Caco-2 (cell line): ENCODE data around the gene WWOX. TPM values are rescaled to one million over a fixed set of nuclear protein-coding genes. Genes with fewer than 3 reads are reported as not detected.

ENCODE experiments used
- BruUV-seq: library from RNA; stranded (reverse); fragments of 400-500 nt; replicated peaks from 2 replicates; lab custom pipeline; 2021; lab: Mats Ljungman, UMichigan
- CTCF ChIA-PET: fragments of 300-600 bp; sonication (Branson Sonifier 250); formaldehyde crosslinking; loops from one replicate; lab custom pipeline; 2022; ENCODE audit warnings: antibody characterized with exemption; lab: Charles Lee
- POLR2A ChIA-PET: fragments of 300-600 bp; sonication (Branson Sonifier 250); formaldehyde crosslinking; loops from one replicate; lab custom pipeline; 2022; ENCODE audit warnings: antibody characterized with exemption; lab: Charles Lee
- DNase-seq, 2 experiments: peaks; one replicate each; pipeline versions ENCODE4 v3.0.0 to v3.0.0-alpha.2; 2020 to 2022
- H3K27me3 ChIP-seq: replicated peaks from 2 replicates; pipeline ENCODE4 v1.6.0; 2011; ENCODE audit warnings: low read length; ENCODE audit not compliant: control insufficient read depth, insufficient read depth
- H3K36me3 ChIP-seq: 2 replicates; pipeline ENCODE4 v1.5.1; 2011; ENCODE audit warnings: low read length; ENCODE audit not compliant: control insufficient read depth, insufficient read depth
- H3K4me1 ChIP-seq: fragments of 250-450 bp; sonication (Bioruptor Pico); 2 replicates; pipeline ENCODE4 v1.5.1; 2020; ENCODE audit warnings: mild to moderate bottlenecking
- H3K4me3 ChIP-seq: 2 replicates; pipeline ENCODE4 v1.5.1; 2011; ENCODE audit warnings: low read depth, mild to moderate bottlenecking, control low read depth, low read length
- H3K9me3 ChIP-seq: fragments of 250-450 bp; sonication (Bioruptor Pico); 2 replicates; pipeline ENCODE4 v1.5.1; 2020; ENCODE audit warnings: mild to moderate bottlenecking, moderate library complexity
- H3K27ac Mint-ChIP-seq: one replicate; pipeline ENCODE4 v1.8.0; 2022; ENCODE audit warnings: mixed read lengths; ENCODE audit not compliant: unreplicated experiment
- H3K27me3 Mint-ChIP-seq: one replicate; pipeline ENCODE4 v1.8.0; 2022; ENCODE audit warnings: mixed read lengths; ENCODE audit not compliant: insufficient read depth, unreplicated experiment
- H3K36me3 Mint-ChIP-seq: one replicate; pipeline ENCODE4 v1.8.0; 2022; ENCODE audit warnings: mild to moderate bottlenecking, mixed read lengths; ENCODE audit not compliant: insufficient read depth, unreplicated experiment
- H3K4me1 Mint-ChIP-seq: one replicate; pipeline ENCODE4 v1.8.0; 2022; ENCODE audit warnings: low read depth, mixed read lengths; ENCODE audit not compliant: unreplicated experiment
- H3K4me3 Mint-ChIP-seq: one replicate; pipeline ENCODE4 v1.8.0; 2022; ENCODE audit warnings: mild to moderate bottlenecking, moderate library complexity, mixed read lengths; ENCODE audit not compliant: unreplicated experiment
- H3K9me3 Mint-ChIP-seq: one replicate; pipeline ENCODE4 v1.8.0; 2022; ENCODE audit warnings: mixed read lengths; ENCODE audit not compliant: unreplicated experiment
- CTCF ChIP-seq, 2 experiments: fragments of 200-600 bp in 1 of 2; IDR thresholded peaks; 1 replicate in 1 of 2; 2 replicates in 1 of 2; pipeline versions ENCODE4 v1.5.1 to v1.8.0; 2011 to 2022; ENCODE audit warnings: antibody characterized with exemption in 1 of 2, control low read depth in 1 of 2, inconsistent platforms in 1 of 2, low read depth in 1 of 2, low read length in 1 of 2, mild to moderate bottlenecking in 1 of 2, moderate library complexity in 1 of 2; ENCODE audit not compliant: insufficient read depth in 1 of 2, severe bottlenecking in 1 of 2, unreplicated experiment in 1 of 2
- intact Hi-C: fragments of 100-400 bp; cut with micrococcal nuclease; formaldehyde crosslinking; loops from one replicate; pipeline ENCODE4 v1.10.0; 2022; ENCODE audit not compliant: unreplicated experiment
- total RNA-seq: library from RNA; stranded (reverse); gene quantifications from 2 replicates; pipeline ENCODE4 v1.2.3, GENCODE V29; 2022

Gene WWOX
- total RNA-seq, 1 experiment from 2014 or later = 45.0 TPM

GRCh38 chr16:78407191-78407590 lies 307.7 kb downstream of the WWOX start:
- no peaks in the 10 kb centered on the region; the same call in 1 of the 2 replicates for H3K36me3 ChIP-seq
- intact Hi-C loops = no loop called here
- no peaks in the 10 kb centered on the region for H3K4me1 ChIP-seq
- no peak for TF ChIP-seq CTCF (IDR thresholded peaks at IDR 0.05; ENCODE audit: insufficient read depth in 1 of 2, low read depth in 1 of 2, low read length in 1 of 2, severe bottlenecking in 1 of 2, unreplicated experiment in 1 of 2)
- peaks cover 14% of the 10 kb centered on the region for H3K9me3 ChIP-seq
- Mint-ChIP-seq H3K27me3 (no peaks in the 10 kb centered on the region), H3K36me3 (peaks cover 5% of the 10 kb centered on the region), H3K4me3 (no peak overlapping the region), H3K27ac (no peak overlapping the region), H3K4me1 (no peaks in the 10 kb centered on the region), H3K9me3 (peaks cover 48% of the 10 kb centered on the region)
- H3K27me3 ChIP-seq = no peaks in the 10 kb centered on the region
- no TSS peak for BruUV-seq
- ChIA-PET CTCF (no interaction called here), POLR2A (no interaction called here)
- no peak overlapping the region for H3K4me3 ChIP-seq
- no peak for DNase-seq

DNA sequence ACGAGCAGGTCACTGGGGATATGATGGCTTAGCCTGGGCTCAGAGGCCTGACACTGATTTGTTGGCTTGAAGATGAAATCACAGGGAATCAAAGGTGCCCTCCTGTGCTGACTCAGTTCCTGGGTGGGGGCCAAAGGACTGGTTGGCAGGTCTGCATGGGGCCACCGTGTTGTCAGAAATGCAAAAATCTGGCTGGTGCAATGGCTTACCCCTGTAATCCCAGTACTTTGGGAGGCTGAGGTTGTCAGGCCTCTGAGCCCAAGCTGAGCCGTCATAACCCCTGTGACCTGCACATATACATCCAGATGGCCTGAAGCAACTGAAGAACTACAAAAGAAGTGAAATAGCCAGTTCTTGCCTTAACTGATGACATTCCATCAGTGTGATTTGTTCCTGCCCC lies 314.2 kb downstream of the WWOX start:
- H3K27ac Mint-ChIP-seq = no peak overlapping the region
- peaks cover 5% of the 10 kb centered on the region for H3K36me3 Mint-ChIP-seq
- Histone ChIP-seq H3K27me3 (no peaks in the 10 kb centered on the region), H3K9me3 (peaks cover 18% of the 10 kb centered on the region), H3K36me3 (no peaks in the 10 kb centered on the region), H3K4me1 (no peaks in the 10 kb centered on the region), H3K4me3 (no peak overlapping the region)
- POLR2A ChIA-PET = no interaction called here
- H3K9me3 Mint-ChIP-seq = peaks cover 55% of the 10 kb centered on the region
- intact Hi-C loops = no loop called here
- CTCF ChIA-PET = no interaction called here
- DNase-seq = no peak
- H3K4me1 Mint-ChIP-seq = no peaks in the 10 kb centered on the region
- no TSS peak for BruUV-seq
- H3K4me3 Mint-ChIP-seq = no peak overlapping the region
- TF ChIP-seq CTCF (IDR thresholded peaks at IDR 0.05; ENCODE audit: insufficient read depth in 1 of 2, low read depth in 1 of 2, low read length in 1 of 2, severe bottlenecking in 1 of 2, unreplicated experiment in 1 of 2) = no peak
- H3K27me3 Mint-ChIP-seq = no peaks in the 10 kb centered on the region

DNA sequence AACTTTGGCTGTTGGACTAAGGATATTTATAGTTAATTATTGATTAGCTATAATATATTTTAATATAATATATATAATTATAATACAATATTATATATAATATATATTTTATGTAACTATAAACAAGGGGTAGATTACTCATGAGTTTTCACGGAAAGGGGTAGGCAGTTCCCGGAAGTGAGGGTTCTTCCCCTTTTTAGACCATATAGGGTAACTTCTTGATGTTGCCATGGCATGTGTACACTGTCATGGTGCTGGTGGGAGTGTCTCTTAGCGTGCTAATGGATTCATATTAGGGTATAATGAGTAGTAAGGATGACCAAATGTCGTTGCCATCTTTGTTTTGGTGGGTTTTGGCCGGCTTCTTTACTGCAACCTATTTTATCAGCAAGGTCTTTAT lies 315.6 kb downstream of the WWOX start:
- Mint-ChIP-seq H3K9me3 (peaks cover 41% of the 10 kb centered on the region), H3K4me3 (no peak overlapping the region), H3K4me1 (no peaks in the 10 kb centered on the region), H3K36me3 (peaks cover 3% of the 10 kb centered on the region), H3K27ac (no peak overlapping the region), H3K27me3 (no peaks in the 10 kb centered on the region)
- H3K27me3 ChIP-seq = no peaks in the 10 kb centered on the region
- intact Hi-C loops = no loop called here
- H3K4me1 ChIP-seq = no peaks in the 10 kb centered on the region
- peaks cover 18% of the 10 kb centered on the region for H3K9me3 ChIP-seq
- no peak overlapping the region for H3K4me3 ChIP-seq
- H3K36me3 ChIP-seq = no peaks in the 10 kb centered on the region
- no TSS peak for BruUV-seq
- POLR2A ChIA-PET = no interaction called here
- no peak for TF ChIP-seq CTCF (IDR thresholded peaks at IDR 0.05; ENCODE audit: insufficient read depth in 1 of 2, low read depth in 1 of 2, low read length in 1 of 2, severe bottlenecking in 1 of 2, unreplicated experiment in 1 of 2)
- CTCF ChIA-PET = no interaction called here
- no peak for DNase-seq
